ENCODE measurements around the gene NPTX2.

GRCh38 chr7:98646465-98646864, 29.4 kb downstream of the NPTX2 start:
- no peak for TF ChIP-seq POLR2A (IDR thresholded peaks at IDR 0.05; ENCODE audit: low read length)
- no peak for TF ChIP-seq GATA1 (IDR thresholded peaks at IDR 0.05; ENCODE audit: low read depth, low read length)

Measured in erythroblast (primary cell).